Muscle layer of duodenum (tissue), 2 donors: Measurements from ENCODE around the gene PRAMEF13.
"Not testable (repeated sequence)": the region's sequence is repeated elsewhere in the genome, so short reads cannot be mapped to it uniquely, and the experiment has no call there.

Source experiments
- H3K27ac ChIP-seq: one replicate; pipeline ENCODE4 v1.7.0; 2013; ENCODE audit warnings: mild to moderate bottlenecking, low read length
- H3K27me3 ChIP-seq: one replicate; pipeline ENCODE4 v1.7.0; 2013; ENCODE audit warnings: low read depth, mild to moderate bottlenecking, control low read depth, low read length
- H3K36me3 ChIP-seq, 2 donors: one replicate each; pipeline ENCODE4 v1.7.0; 2013; ENCODE audit warnings: low read length in 2 of 2, control low read depth in 1 of 2, mild to moderate bottlenecking in 1 of 2; ENCODE audit not compliant: insufficient read depth in 2 of 2, control insufficient read depth in 1 of 2
- H3K4me1 ChIP-seq, 2 donors: one replicate each; pipeline ENCODE4 v1.7.0; 2013; ENCODE audit warnings: low read length in 2 of 2, mild to moderate bottlenecking in 2 of 2, control low read depth in 1 of 2, moderate library complexity in 1 of 2; ENCODE audit not compliant: insufficient read depth in 2 of 2, control insufficient read depth in 1 of 2
- H3K4me3 ChIP-seq, 2 donors: one replicate each; pipeline ENCODE4 v1.7.0; 2013; ENCODE audit warnings: low read length in 2 of 2, low read depth in 1 of 2, mild to moderate bottlenecking in 1 of 2
- H3K9me3 ChIP-seq, 2 donors: one replicate each; pipeline ENCODE4 v1.7.0; 2013; ENCODE audit warnings: low read length in 2 of 2, control low read depth in 1 of 2, mild to moderate bottlenecking in 1 of 2; ENCODE audit not compliant: control insufficient read depth in 1 of 2
- donor health status: healthy.

Gene PRAMEF13

GRCh38 chr1:13201309-13201708, at the start of gene PRAMEF13:
PRAMEF13 (minus strand) TSS chr1:13201409; CDS start chr1:13199589, 1,820 bp downstream.
- not testable (repeated sequence) for H3K4me1 ChIP-seq, H3K4me3 ChIP-seq, H3K9me3 ChIP-seq, H3K27me3 ChIP-seq, H3K36me3 ChIP-seq, H3K27ac ChIP-seq

GRCh38 chr1:13247122-13247521, 45.9 kb upstream of the PRAMEF13 start:
- H3K4me3 ChIP-seq, H3K27me3 ChIP-seq, H3K9me3 ChIP-seq, H3K36me3 ChIP-seq, H3K27ac ChIP-seq, H3K4me1 ChIP-seq: not testable (repeated sequence)

- H3K9me3 ChIP-seq, H3K4me3 ChIP-seq, H3K36me3 ChIP-seq, H3K4me1 ChIP-seq, H3K27ac ChIP-seq, H3K27me3 ChIP-seq: not testable (repeated sequence)
Measured at GRCh38 chr1:13246554-13246871, 45.3 kb upstream of the PRAMEF13 start.

GRCh38 chr1:13245841-13246553, 44.8 kb upstream of the PRAMEF13 start:
- not testable (repeated sequence) for H3K4me3 ChIP-seq, H3K36me3 ChIP-seq, H3K9me3 ChIP-seq, H3K27ac ChIP-seq, H3K4me1 ChIP-seq, H3K27me3 ChIP-seq

- H3K27me3 ChIP-seq, H3K9me3 ChIP-seq, H3K4me3 ChIP-seq, H3K4me1 ChIP-seq, H3K27ac ChIP-seq, H3K36me3 ChIP-seq: not testable (repeated sequence)
Measured at GRCh38 chr1:13243536-13244263, 42.5 kb upstream of the PRAMEF13 start.

GRCh38 chr1:13239633-13240032, 38.4 kb upstream of the PRAMEF13 start:
- not testable (repeated sequence) for H3K27ac ChIP-seq, H3K36me3 ChIP-seq, H3K9me3 ChIP-seq, H3K27me3 ChIP-seq, H3K4me1 ChIP-seq, H3K4me3 ChIP-seq

- not testable (repeated sequence) for H3K4me1 ChIP-seq, H3K27me3 ChIP-seq, H3K27ac ChIP-seq, H3K9me3 ChIP-seq, H3K4me3 ChIP-seq, H3K36me3 ChIP-seq
Measured at GRCh38 chr1:13237572-13237971, 36.4 kb upstream of the PRAMEF13 start.

- not testable (repeated sequence) for H3K36me3 ChIP-seq, H3K4me3 ChIP-seq, H3K27me3 ChIP-seq, H3K9me3 ChIP-seq, H3K4me1 ChIP-seq, H3K27ac ChIP-seq
Measured at GRCh38 chr1:13234057-13234456, 32.8 kb upstream of the PRAMEF13 start.

- H3K4me3 ChIP-seq, H3K9me3 ChIP-seq, H3K4me1 ChIP-seq, H3K27me3 ChIP-seq, H3K27ac ChIP-seq, H3K36me3 ChIP-seq: not testable (repeated sequence)
Measured at GRCh38 chr1:13232056-13232455, 30.8 kb upstream of the PRAMEF13 start.

- not testable (repeated sequence) for H3K4me3 ChIP-seq, H3K27me3 ChIP-seq, H3K9me3 ChIP-seq, H3K36me3 ChIP-seq, H3K27ac ChIP-seq, H3K4me1 ChIP-seq
Measured at GRCh38 chr1:13231061-13231750, 30.0 kb upstream of the PRAMEF13 start.

GRCh38 chr1:13230601-13231000, 29.4 kb upstream of the PRAMEF13 start:
- H3K4me1 ChIP-seq, H3K27ac ChIP-seq, H3K4me3 ChIP-seq, H3K9me3 ChIP-seq, H3K27me3 ChIP-seq, H3K36me3 ChIP-seq: not testable (repeated sequence)

GRCh38 chr1:13230096-13230495, 28.9 kb upstream of the PRAMEF13 start:
- not testable (repeated sequence) for H3K27me3 ChIP-seq, H3K36me3 ChIP-seq, H3K4me1 ChIP-seq, H3K4me3 ChIP-seq, H3K9me3 ChIP-seq, H3K27ac ChIP-seq
